Mucosa of rectum (tissue), 2 donors: ENCODE results near the gene ABCG5.

Source experiments
- H3K27ac ChIP-seq, 2 donors: one replicate each; pipeline ENCODE4 v1.7.0; 2013; ENCODE audit warnings: inconsistent platforms in 2 of 2, low read depth in 2 of 2, low read length in 2 of 2
- H3K27me3 ChIP-seq, 2 donors: one replicate each; pipeline ENCODE4 v1.7.0; 2013; ENCODE audit warnings: low read length in 2 of 2; ENCODE audit not compliant: control insufficient read depth in 2 of 2, insufficient read depth in 2 of 2
- H3K36me3 ChIP-seq, 2 donors: one replicate each; pipeline ENCODE4 v1.7.0; 2013; ENCODE audit warnings: low read length in 2 of 2; ENCODE audit not compliant: control insufficient read depth in 2 of 2, insufficient read depth in 2 of 2
- H3K4me1 ChIP-seq, 2 donors: one replicate each; pipeline ENCODE4 v1.7.0; 2013; ENCODE audit warnings: low read length in 2 of 2, mild to moderate bottlenecking in 1 of 2; ENCODE audit not compliant: control insufficient read depth in 2 of 2, insufficient read depth in 2 of 2
- H3K4me3 ChIP-seq, 2 donors: one replicate each; pipeline ENCODE4 v1.7.0; 2013; ENCODE audit warnings: low read length in 2 of 2
- H3K9ac ChIP-seq, 2 donors: one replicate each; pipeline ENCODE4 v1.7.0; 2013; ENCODE audit warnings: low read length in 2 of 2, low read depth in 1 of 2, mild to moderate bottlenecking in 1 of 2
- H3K9me3 ChIP-seq, 2 donors: one replicate each; pipeline ENCODE4 v1.7.0; 2013; ENCODE audit warnings: low read length in 2 of 2; ENCODE audit not compliant: control insufficient read depth in 2 of 2
- donor health status: healthy.
- donor health status: Normal muscosa, but diverticular disease.

Gene ABCG5

GRCh38 chr2:43842866-43843226 is 4.2 kb upstream of the ABCG5 start:
- H3K36me3 ChIP-seq = no peaks in the 10 kb centered on the region
- no peak overlapping the region for H3K9ac ChIP-seq
- no peak overlapping the region for H3K27ac ChIP-seq
- no peaks in the 10 kb centered on the region for H3K9me3 ChIP-seq
- H3K4me3 ChIP-seq = no peak overlapping the region
- H3K4me1 ChIP-seq = no peaks in the 10 kb centered on the region
- no peaks in the 10 kb centered on the region for H3K27me3 ChIP-seq

GRCh38 chr2:43841949-43842865 is 3.6 kb upstream of the ABCG5 start:
- Histone ChIP-seq H3K27ac (no peak overlapping the region), H3K9me3 (no peaks in the 10 kb centered on the region), H3K9ac (no peak overlapping the region), H3K27me3 (no peaks in the 10 kb centered on the region), H3K4me1 (no peaks in the 10 kb centered on the region), H3K4me3 (no peak overlapping the region), H3K36me3 (no peaks in the 10 kb centered on the region)

- Histone ChIP-seq H3K4me1 (no peaks in the 10 kb centered on the region), H3K27ac (no peak overlapping the region), H3K36me3 (no peaks in the 10 kb centered on the region), H3K9ac (no peak overlapping the region), H3K27me3 (no peaks in the 10 kb centered on the region), H3K4me3 (no peak overlapping the region), H3K9me3 (no peaks in the 10 kb centered on the region)
Measured at GRCh38 chr2:43840965-43841364, 2.3 kb upstream of the ABCG5 start.

- no peak overlapping the region for H3K9ac ChIP-seq
- no peak overlapping the region for H3K27ac ChIP-seq
- no peaks in the 10 kb centered on the region for H3K4me1 ChIP-seq
- H3K9me3 ChIP-seq = no peaks in the 10 kb centered on the region
- H3K27me3 ChIP-seq = no peaks in the 10 kb centered on the region
- H3K36me3 ChIP-seq = no peaks in the 10 kb centered on the region
- no peak overlapping the region for H3K4me3 ChIP-seq
Measured at GRCh38 chr2:43839776-43840564, 1.3 kb upstream of the ABCG5 start.

- no peaks in the 10 kb centered on the region for H3K27me3 ChIP-seq
- H3K4me3 ChIP-seq = no peak overlapping the region
- no peaks in the 10 kb centered on the region for H3K9me3 ChIP-seq
- H3K36me3 ChIP-seq = no peaks in the 10 kb centered on the region
- H3K9ac ChIP-seq = no peak overlapping the region
- no peaks in the 10 kb centered on the region for H3K4me1 ChIP-seq
- H3K27ac ChIP-seq = no peak overlapping the region
Measured at GRCh38 chr2:43837831-43838559, 644 bp downstream of the ABCG5 start.

GRCh38 chr2:43837033-43837432 is 1.6 kb downstream of the ABCG5 start:
- Histone ChIP-seq H3K9me3 (no peaks in the 10 kb centered on the region), H3K27me3 (peaks cover 0 to 5% of the 10 kb centered on the region in 2 donors), H3K9ac (no peak overlapping the region), H3K36me3 (no peaks in the 10 kb centered on the region), H3K4me1 (no peaks in the 10 kb centered on the region), H3K27ac (no peak overlapping the region), H3K4me3 (no peak overlapping the region)

- H3K36me3 ChIP-seq = no peaks in the 10 kb centered on the region
- H3K27me3 ChIP-seq = peaks cover 0 to 5% of the 10 kb centered on the region in 2 donors
- no peak overlapping the region for H3K27ac ChIP-seq
- H3K9ac ChIP-seq = no peak overlapping the region
- H3K4me3 ChIP-seq = no peak overlapping the region
- H3K9me3 ChIP-seq = no peaks in the 10 kb centered on the region
- no peaks in the 10 kb centered on the region for H3K4me1 ChIP-seq
Measured at GRCh38 chr2:43832457-43832856, 6.2 kb downstream of the ABCG5 start.

- H3K9ac ChIP-seq = peak overlapping the region in 1 of 2 donors; percentile 6
- peaks cover 0 to 5% of the 10 kb centered on the region in 2 donors for H3K27me3 ChIP-seq
- H3K27ac ChIP-seq = no peak overlapping the region
- H3K9me3 ChIP-seq = no peaks in the 10 kb centered on the region
- no peaks in the 10 kb centered on the region for H3K4me1 ChIP-seq
- peak overlapping the region; percentile 19 to 54 for H3K4me3 ChIP-seq
- H3K36me3 ChIP-seq = no peaks in the 10 kb centered on the region
Measured at GRCh38 chr2:43831543-43832294, 6.9 kb downstream of the ABCG5 start.

GRCh38 chr2:43826305-43827250 is 12.1 kb downstream of the ABCG5 start:
- Histone ChIP-seq H3K9ac (no peak overlapping the region), H3K4me1 (no peaks in the 10 kb centered on the region), H3K36me3 (no peaks in the 10 kb centered on the region), H3K9me3 (no peaks in the 10 kb centered on the region), H3K4me3 (no peak overlapping the region), H3K27ac (no peak overlapping the region), H3K27me3 (peaks cover 0 to 2% of the 10 kb centered on the region in 2 donors)
